Ovary (tissue), 9 donors: ENCODE results near the gene INPP5B. TPM values are rescaled to one million over a fixed set of nuclear protein-coding genes. Genes with fewer than 3 reads are reported as not detected.
A peak's percentile ranks its signal among the peaks of the same experiment; 100 is the strongest.

Source experiments
- DNase-seq, 5 donors: peaks; one replicate each; pipeline ENCODE4 v3.0.0-alpha.2; 2019 to 2020
- H3K27ac ChIP-seq, 2 donors: fragments of 200-600 bp; one replicate each; pipeline versions ENCODE4 v1.5.1 to v1.8.0; 2019 to 2022
- H3K27me3 ChIP-seq: fragments of 200-600 bp; one replicate; pipeline ENCODE4 v1.8.0; 2022
- H3K36me3 ChIP-seq: fragments of 200-600 bp; sonication (generic); one replicate; pipeline ENCODE4 v1.5.1; 2019
- H3K4me1 ChIP-seq: one replicate; pipeline ENCODE4 v1.8.1; 2013; ENCODE audit warnings: mild to moderate bottlenecking, moderate library complexity; ENCODE audit not compliant: insufficient read depth
- H3K4me3 ChIP-seq: fragments of 200-600 bp; sonication (generic); one replicate; pipeline ENCODE4 v1.5.1; 2017
- H3K9me3 ChIP-seq, 2 donors: fragments of 200-600 bp in 1 of 2; sonication (generic) in 1 of 2; one replicate each; pipeline versions ENCODE4 v1.5.1 to v1.8.1; 2013 to 2019; ENCODE audit warnings: mild to moderate bottlenecking in 1 of 2, moderate library complexity in 1 of 2
- CTCF ChIP-seq, 3 donors: fragments of 450-650 bp in 2 of 3; fragments of 200-600 bp in 1 of 3; IDR thresholded peaks; one replicate each; pipeline versions ENCODE4 v1.5.1 to v1.8.0; 2016 to 2022; ENCODE audit warnings: antibody characterized with exemption in 3 of 3, mild to moderate bottlenecking in 1 of 3
- EP300 ChIP-seq: sonication (generic); formaldehyde crosslinking; IDR thresholded peaks from one replicate; pipeline ENCODE4 v1.6.1; 2017; ENCODE audit warnings: antibody characterized with exemption
- POLR2A ChIP-seq: fragments of 450-650 bp; IDR thresholded peaks from one replicate; pipeline ENCODE4 v1.6.1; 2017; ENCODE audit warnings: antibody characterized with exemption, mild to moderate bottlenecking, moderate library complexity
- WGBS, 3 donors: extraction: QIAGEN DNeasy Blood & Tissue Kit in 1 of 3; methylation state at CpG; one replicate each; pipeline versions ENCODE4 v1.1.5 to v1.1.7; 2013 to 2017; 5-methylcytosine and 5-hydroxymethylcytosine counted together
- intact Hi-C, 4 donors: fragments of 100-400 bp; cut with DNase I; formaldehyde crosslinking; loops; one replicate each; pipeline versions ENCODE4 v1.11.0 to v1.15.1; 2022 to 2023
- polyA plus RNA-seq, 2 donors: library from polyadenylated mRNA; stranded (reverse); fragments of 200-250 nt in 1 of 2; fragments of 350-450 nt in 1 of 2; fragmentation: Illumina TruSeq in 1 of 2; extraction: RNeasy Lipid Tissue Mini Kit (QIAGEN cat#74804) in 1 of 2; gene quantifications; one replicate each; pipeline ENCODE4 v1.2.3, GENCODE V29; 2013 to 2014
- total RNA-seq, 7 donors: library from RNA; depleted of rRNA in 2 of 7; stranded (reverse); fragments of >200 nt in 2 of 7; fragmentation: NEBNext Ultra II Directional in 3 of 7; extraction: Animal tissue kit (Norgen Biotek cat#: 25700) in 3 of 7; gene quantifications; one replicate each; pipeline versions ENCODE4 v1.1.0 to v1.2.4, GENCODE V29; 2016 to 2023
- donor health status: DM: no; HTN: no; CAD: no; lungs with moderate emphysema.
- donor health status: DM: no; HTN: no; CAD: no.
- donor health status: Bipolar disorder and iron deficiency.
- donor health status: DM: yes; HTN: yes; CAD: no.
- donor health status: DM: no; HTN: no; CAD: no.
- donor health status: DM: yes; HTN: yes; CAD: no.

INPP5B gene
- total and polyA plus RNA-seq, 9 donors: 23.2 to 68.5 (median 33.5) TPM

- Histone ChIP-seq H3K27me3 (no peaks in the 10 kb centered on the region), H3K4me3 (peak overlapping the region; percentile 92), H3K9me3 (no peaks in the 10 kb centered on the region), H3K4me1 (peaks cover 3% of the 10 kb centered on the region), H3K27ac (peak overlapping the region in 1 of 2 donors; percentile 97), H3K36me3 (no peaks in the 10 kb centered on the region)
- WGBS, 3 donors: 50 to 55% (median 52%) methylated on average over 6 of the region's 6 CpGs
- DNase-seq: peak in 1 of 5 donors; percentile 29
- intact Hi-C loops: no loop called here
- TF ChIP-seq EP300 (no peak), POLR2A (peak; percentile 11), CTCF (IDR thresholded peaks at IDR 0.05) (no peak)
Measured at GRCh38 chr1:37947364-37947763, 511 bp upstream of the INPP5B start.

- intact Hi-C loops: no loop called here
- Histone ChIP-seq H3K36me3 (no peaks in the 10 kb centered on the region), H3K4me1 (peaks cover 3% of the 10 kb centered on the region), H3K4me3 (peak overlapping the region; percentile 92), H3K27ac (peak overlapping the region; percentile 81 to 97), H3K9me3 (no peaks in the 10 kb centered on the region), H3K27me3 (no peaks in the 10 kb centered on the region)
- TF ChIP-seq POLR2A (peak; percentile 36), EP300 (no peak)
- DNase-seq: peak; percentile 83 to 92 (median 88)
- WGBS, 3 donors: 19 to 35% (median 29%) methylated on average over 23 of the region's 23 CpGs
Measured at GRCh38 chr1:37945743-37946702, 830 bp downstream of the INPP5B start.

- WGBS, 3 donors: 51 to 73% (median 62%) methylated on average over 5 of the region's 5 CpGs
- TF ChIP-seq EP300 (no peak), POLR2A (no peak), CTCF (IDR thresholded peaks at IDR 0.05) (no peak)
Measured at GRCh38 chr1:37945251-37945650, 1.6 kb downstream of the INPP5B start.

GRCh38 chr1:37944816-37945215 is 2.0 kb downstream of the INPP5B start:
- DNase-seq: no peak
- H3K4me3 ChIP-seq: no peak overlapping the region
- no peak for TF ChIP-seq POLR2A
- no peak for TF ChIP-seq CTCF (IDR thresholded peaks at IDR 0.05)
- no peak for TF ChIP-seq EP300
- H3K36me3 ChIP-seq: no peaks in the 10 kb centered on the region
- H3K27ac ChIP-seq: peak overlapping the region in 1 of 2 donors; percentile 97
- no peaks in the 10 kb centered on the region for H3K9me3 ChIP-seq
- WGBS, 3 donors: 90 to 91% (median 90%) methylated on average over 5 of the region's 5 CpGs
- H3K27me3 ChIP-seq: no peaks in the 10 kb centered on the region
- peaks cover 3% of the 10 kb centered on the region for H3K4me1 ChIP-seq
- intact Hi-C loops: no loop called here

More at GRCh38 chr1:37945251-37945650, 1.6 kb downstream of the INPP5B start:
- Histone ChIP-seq H3K36me3 (no peaks in the 10 kb centered on the region), H3K4me1 (peaks cover 3% of the 10 kb centered on the region), H3K27ac (peak overlapping the region; percentile 73 to 97), H3K4me3 (peak overlapping the region; percentile 92), H3K9me3 (no peaks in the 10 kb centered on the region), H3K27me3 (no peaks in the 10 kb centered on the region)
- intact Hi-C loops: no loop called here
- no peak for DNase-seq
